Glutamatergic neuron (in vitro differentiated cells): Measurements from ENCODE around the gene GNPDA2. TPM values are rescaled to one million over a fixed set of nuclear protein-coding genes. Genes with fewer than 3 reads are reported as not detected.

ENCODE experiments used
- DNase-seq: peaks from one replicate; pipeline ENCODE4 v3.0.0; 2022
- H3K27ac Mint-ChIP-seq: one replicate; pipeline ENCODE4 v1.8.0; 2020; ENCODE audit warnings: mild to moderate bottlenecking, mixed read lengths, inconsistent platforms; ENCODE audit not compliant: unreplicated experiment
- H3K27me3 Mint-ChIP-seq: one replicate; pipeline ENCODE4 v1.8.0; 2020; ENCODE audit warnings: mild to moderate bottlenecking, moderate library complexity, mixed read lengths, inconsistent platforms; ENCODE audit not compliant: unreplicated experiment
- H3K36me3 Mint-ChIP-seq: one replicate; pipeline ENCODE4 v1.8.0; 2020; ENCODE audit warnings: mild to moderate bottlenecking, mixed read lengths, inconsistent platforms; ENCODE audit not compliant: unreplicated experiment
- H3K4me1 Mint-ChIP-seq: one replicate; pipeline ENCODE4 v1.8.0; 2020; ENCODE audit warnings: mild to moderate bottlenecking, low read depth, mixed read lengths, inconsistent platforms; ENCODE audit not compliant: unreplicated experiment
- H3K4me3 Mint-ChIP-seq: one replicate; pipeline ENCODE4 v1.8.0; 2020; ENCODE audit warnings: mild to moderate bottlenecking, mixed read lengths, inconsistent platforms; ENCODE audit not compliant: unreplicated experiment
- H3K9me3 Mint-ChIP-seq: one replicate; pipeline ENCODE4 v1.8.0; 2020; ENCODE audit warnings: mild to moderate bottlenecking, moderate library complexity, mixed read lengths, inconsistent platforms; ENCODE audit not compliant: unreplicated experiment
- total RNA-seq: library from RNA; stranded (reverse); fragmentation: NEBNext Ultra II Directional; extraction: Animal tissue kit (Norgen Biotek cat#: 25700); gene quantifications from one replicate; pipeline ENCODE4 v1.2.1, GENCODE V29; 2021; ENCODE audit not compliant: unreplicated experiment
- TF ChIP-seq, protein P1 (sequence below): fragments of 200-600 bp; sonication (generic); IDR thresholded peaks from one replicate; pipeline ENCODE4 v1.5.0; 2021; ENCODE audit not compliant: partially characterized antibody, unreplicated experiment

GNPDA2 gene
- total RNA-seq, 1 donor from 2014 or later = 10.1 TPM

DNA sequence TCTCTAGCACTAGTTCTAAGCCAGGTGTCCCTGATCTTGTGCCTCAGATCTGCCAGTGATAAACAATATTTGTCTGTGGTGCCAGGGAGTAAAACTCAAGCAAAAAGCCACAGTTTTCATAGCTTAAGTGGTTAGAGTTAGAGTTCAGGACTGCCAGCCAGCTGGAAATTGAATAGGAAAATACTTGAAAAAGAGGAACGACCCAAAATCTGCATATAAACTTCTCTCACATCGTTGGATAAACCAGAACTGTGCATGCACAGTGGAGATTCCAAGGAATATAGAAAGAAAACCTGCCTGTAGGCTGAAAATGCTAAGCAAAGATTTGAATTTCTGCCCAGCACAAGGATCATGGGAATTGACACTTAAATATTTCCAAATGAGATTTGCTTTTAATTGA is 35.0 kb upstream of the GNPDA2 start:
- no peaks in the 10 kb centered on the region for H3K27me3 Mint-ChIP-seq
- TF ChIP-seq, protein P1, sequence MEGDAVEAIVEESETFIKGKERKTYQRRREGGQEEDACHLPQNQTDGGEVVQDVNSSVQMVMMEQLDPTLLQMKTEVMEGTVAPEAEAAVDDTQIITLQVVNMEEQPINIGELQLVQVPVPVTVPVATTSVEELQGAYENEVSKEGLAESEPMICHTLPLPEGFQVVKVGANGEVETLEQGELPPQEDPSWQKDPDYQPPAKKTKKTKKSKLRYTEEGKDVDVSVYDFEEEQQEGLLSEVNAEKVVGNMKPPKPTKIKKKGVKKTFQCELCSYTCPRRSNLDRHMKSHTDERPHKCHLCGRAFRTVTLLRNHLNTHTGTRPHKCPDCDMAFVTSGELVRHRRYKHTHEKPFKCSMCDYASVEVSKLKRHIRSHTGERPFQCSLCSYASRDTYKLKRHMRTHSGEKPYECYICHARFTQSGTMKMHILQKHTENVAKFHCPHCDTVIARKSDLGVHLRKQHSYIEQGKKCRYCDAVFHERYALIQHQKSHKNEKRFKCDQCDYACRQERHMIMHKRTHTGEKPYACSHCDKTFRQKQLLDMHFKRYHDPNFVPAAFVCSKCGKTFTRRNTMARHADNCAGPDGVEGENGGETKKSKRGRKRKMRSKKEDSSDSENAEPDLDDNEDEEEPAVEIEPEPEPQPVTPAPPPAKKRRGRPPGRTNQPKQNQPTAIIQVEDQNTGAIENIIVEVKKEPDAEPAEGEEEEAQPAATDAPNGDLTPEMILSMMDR = no peak
- no peaks in the 10 kb centered on the region for H3K36me3 Mint-ChIP-seq
- H3K27ac Mint-ChIP-seq = no peak overlapping the region
- DNase-seq = no peak
- H3K4me1 Mint-ChIP-seq = no peaks in the 10 kb centered on the region
- H3K9me3 Mint-ChIP-seq = no peaks in the 10 kb centered on the region
- no peak overlapping the region for H3K4me3 Mint-ChIP-seq

DNA sequence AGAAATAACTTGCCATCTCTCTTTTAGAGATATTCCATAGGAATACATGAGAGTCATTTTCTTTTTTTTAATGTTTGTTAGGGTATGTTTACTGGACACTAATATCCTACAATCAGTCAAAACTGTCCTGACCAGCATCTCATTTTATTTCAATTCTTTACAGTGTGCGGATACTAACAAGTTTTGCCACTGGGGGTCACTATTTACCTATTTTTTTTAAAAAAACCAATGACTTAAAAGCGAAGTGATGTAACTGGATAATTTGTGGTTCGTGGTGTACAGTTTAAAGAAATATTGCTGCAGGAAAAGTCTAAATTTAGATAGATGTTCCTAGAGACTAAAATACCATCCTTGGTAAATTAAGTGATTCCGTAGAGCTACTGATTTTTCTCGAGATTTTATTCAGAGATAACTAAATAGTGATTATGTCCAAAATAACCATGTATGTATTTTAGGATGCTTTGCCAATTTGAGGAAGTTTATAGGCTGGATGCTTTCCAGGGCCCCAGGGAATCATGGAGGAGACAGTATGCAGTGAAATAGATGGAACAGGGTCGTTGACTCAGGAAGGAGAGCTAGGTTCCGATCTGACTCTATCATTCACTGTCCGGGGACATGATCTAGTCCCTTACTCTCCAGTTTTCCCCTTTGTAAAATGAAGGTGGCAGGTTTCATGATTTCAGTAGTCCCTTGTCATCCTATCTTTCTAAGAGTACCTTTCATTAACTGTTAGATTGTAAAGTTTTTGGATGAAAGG is 34.0 kb upstream of the GNPDA2 start:
- Mint-ChIP-seq H3K27me3 (no peaks in the 10 kb centered on the region), H3K4me3 (no peak overlapping the region), H3K4me1 (no peaks in the 10 kb centered on the region), H3K27ac (no peak overlapping the region), H3K9me3 (no peaks in the 10 kb centered on the region), H3K36me3 (no peaks in the 10 kb centered on the region)
- DNase-seq = no peak
- TF ChIP-seq, protein P1 = peak; percentile 74

DNA sequence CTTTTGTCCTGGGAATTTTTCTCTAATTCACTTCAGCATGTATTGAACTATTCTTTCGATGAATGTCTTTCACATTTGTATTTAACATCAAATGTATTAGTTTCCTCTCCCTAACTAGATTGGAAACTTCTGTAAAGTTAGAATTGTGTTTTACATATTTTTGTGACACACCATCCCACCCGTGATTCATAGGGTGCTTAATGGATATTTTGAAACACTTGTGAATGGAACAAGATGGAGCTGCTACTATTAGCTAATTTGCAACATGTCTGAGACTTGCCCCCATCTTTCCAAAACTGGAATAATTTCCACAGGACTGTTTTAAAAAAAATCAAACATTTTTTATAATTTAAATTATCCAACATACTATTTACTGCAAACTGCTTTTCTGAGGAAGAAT is 30.2 kb upstream of the GNPDA2 start:
- Mint-ChIP-seq H3K9me3 (no peaks in the 10 kb centered on the region), H3K27ac (no peak overlapping the region), H3K27me3 (no peaks in the 10 kb centered on the region), H3K4me1 (no peaks in the 10 kb centered on the region), H3K4me3 (no peak overlapping the region), H3K36me3 (no peaks in the 10 kb centered on the region)
- TF ChIP-seq, protein P1 = no peak
- DNase-seq = no peak

DNA sequence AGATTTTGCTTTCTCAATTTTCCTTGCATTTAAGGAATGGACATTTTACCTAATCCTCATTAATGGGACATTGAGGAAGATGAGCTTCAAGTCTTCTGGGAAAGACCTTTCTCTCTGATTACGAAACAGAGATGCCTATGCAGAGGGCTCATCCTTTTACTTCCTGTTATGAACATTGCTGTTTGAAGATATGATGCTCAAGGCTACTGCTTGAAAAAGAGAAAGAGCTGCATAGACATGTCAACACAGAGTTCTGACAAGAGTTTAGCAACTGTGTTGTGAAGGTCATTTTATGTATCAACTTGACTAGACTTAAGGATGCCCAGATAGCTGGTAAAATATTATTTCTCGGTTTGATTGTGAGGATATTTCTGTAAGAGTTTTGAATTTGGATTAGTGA is 13.8 kb upstream of the GNPDA2 start:
- Mint-ChIP-seq H3K4me1 (no peaks in the 10 kb centered on the region), H3K27me3 (peaks cover 2% of the 10 kb centered on the region), H3K36me3 (no peaks in the 10 kb centered on the region), H3K9me3 (no peaks in the 10 kb centered on the region), H3K4me3 (no peak overlapping the region), H3K27ac (no peak overlapping the region)
- DNase-seq = no peak
- TF ChIP-seq, protein P1 = no peak

DNA sequence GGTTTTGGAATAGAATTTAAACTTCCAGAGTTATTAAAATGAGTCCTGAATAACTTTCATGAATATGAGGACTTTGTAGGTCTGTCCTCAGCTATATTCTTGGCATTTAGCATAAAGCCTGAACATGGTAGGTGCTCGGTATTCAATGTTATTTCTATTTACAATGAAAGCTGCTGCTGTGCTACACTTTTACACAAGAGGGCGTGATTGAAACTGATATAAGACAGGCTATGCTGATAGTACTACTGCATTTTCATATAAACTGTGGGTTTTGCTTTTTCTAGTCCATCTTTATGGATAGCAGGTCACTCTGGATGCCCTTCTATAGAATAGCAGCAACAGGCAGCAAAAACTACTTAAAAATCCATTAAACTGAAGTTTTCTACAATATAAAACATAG is 12.3 kb upstream of the GNPDA2 start:
- Mint-ChIP-seq H3K36me3 (no peaks in the 10 kb centered on the region), H3K4me1 (no peaks in the 10 kb centered on the region), H3K9me3 (no peaks in the 10 kb centered on the region), H3K4me3 (no peak overlapping the region), H3K27ac (no peak overlapping the region), H3K27me3 (peaks cover 2% of the 10 kb centered on the region)
- no peak for DNase-seq
- TF ChIP-seq, protein P1 = peak; percentile 44
